Neural progenitor cell (in vitro differentiated cells): Measurements from ENCODE around the gene TRAPPC12.

Experiments
- CTCF ChIP-seq: fragments of 200-600 bp; sonication (generic); IDR thresholded peaks from 2 replicates; pipeline ENCODE4 v1.5.1; 2017; ENCODE audit warnings: antibody characterized with exemption, mild to moderate bottlenecking
- EZH2 ChIP-seq: fragments of 200-600 bp; sonication (generic); IDR thresholded peaks from 2 replicates; pipeline ENCODE4 v1.6.1; 2017; ENCODE audit warnings: antibody characterized with exemption, mild to moderate bottlenecking, moderate library complexity
- EZH2phosphoT487 ChIP-seq: fragments of 200-600 bp; sonication (generic); IDR thresholded peaks from 2 replicates; pipeline ENCODE4 v1.6.1; 2017; ENCODE audit warnings: antibody characterized with exemption

GRCh38 chr2:3503046-3503445 lies 123.6 kb downstream of the TRAPPC12 start:
- TF ChIP-seq CTCF (no peak), EZH2 (no peak), EZH2phosphoT487 (no peak)
